A673 (cell line): ENCODE data around the gene LMTK2. TPM values are rescaled to one million over a fixed set of nuclear protein-coding genes. Genes with fewer than 3 reads are reported as not detected.

ENCODE experiments used
- BruUV-seq: library from RNA; stranded (reverse); fragments of 400-500 nt; replicated peaks from 2 replicates; lab custom pipeline; 2021; lab: Mats Ljungman, UMichigan
- CTCF ChIA-PET: fragments of 300-600 bp; sonication (Branson Sonifier 250); formaldehyde crosslinking; loops from one replicate; lab custom pipeline; 2022; ENCODE audit warnings: antibody characterized with exemption; lab: Charles Lee
- POLR2A ChIA-PET: fragments of 300-600 bp; sonication (Branson Sonifier 250); formaldehyde crosslinking; loops from one replicate; lab custom pipeline; 2022; ENCODE audit warnings: antibody characterized with exemption; ENCODE audit not compliant: low non-redundant PET; lab: Charles Lee
- DNase-seq: peaks from one replicate; pipeline ENCODE4 v3.0.0-alpha.2; 2015; ENCODE audit warnings: low spot score
- H3K27ac ChIP-seq: fragments of 200-600 bp; sonication (generic); 2 replicates; pipeline ENCODE4 v1.5.1; 2016; ENCODE audit warnings: mixed run types, low read depth, mild to moderate bottlenecking, mixed read lengths, antibody characterized with exemption, low read length; ENCODE audit not compliant: poor library complexity, severe bottlenecking
- H3K27me3 ChIP-seq: fragments of 200-600 bp; sonication (generic); replicated peaks from 2 replicates; pipeline ENCODE4 v1.6.1; 2017; ENCODE audit warnings: mixed run types, low read depth, mild to moderate bottlenecking, mixed read lengths, antibody characterized with exemption, low read length; ENCODE audit not compliant: insufficient read depth, poor library complexity
- H3K36me3 ChIP-seq: fragments of 200-600 bp; sonication (generic); 2 replicates; pipeline ENCODE4 v1.6.1; 2016; ENCODE audit warnings: mixed run types, mild to moderate bottlenecking, mixed read lengths, antibody characterized with exemption, low read length; ENCODE audit not compliant: insufficient read depth, poor library complexity, severe bottlenecking
- H3K4me1 ChIP-seq: fragments of 200-600 bp; sonication (generic); 2 replicates; pipeline ENCODE4 v1.6.1; 2017; ENCODE audit warnings: mixed run types, mild to moderate bottlenecking, mixed read lengths, antibody characterized with exemption, low read length; ENCODE audit not compliant: insufficient read depth, poor library complexity, severe bottlenecking
- H3K4me3 ChIP-seq: fragments of 200-600 bp; sonication (generic); 2 replicates; pipeline ENCODE4 v1.5.1; 2016; ENCODE audit warnings: low read depth, mixed run types, mild to moderate bottlenecking, mixed read lengths, low read length; ENCODE audit not compliant: poor library complexity, severe bottlenecking
- H3K9me3 ChIP-seq: fragments of 200-600 bp; sonication (generic); 2 replicates; pipeline ENCODE4 v1.6.1; 2016; ENCODE audit warnings: mixed run types, low read depth, mild to moderate bottlenecking, mixed read lengths, antibody characterized with exemption, low read length; ENCODE audit not compliant: poor library complexity, severe bottlenecking
- EZH2 ChIP-seq: fragments of 200-600 bp; sonication (generic); IDR thresholded peaks from 2 replicates; pipeline ENCODE4 v1.6.1; 2017; ENCODE audit warnings: borderline replicate concordance, low read depth, mild to moderate bottlenecking, mixed read lengths, antibody characterized with exemption, low read length; ENCODE audit not compliant: poor library complexity, severe bottlenecking
- intact Hi-C: fragments of 100-400 bp; cut with micrococcal nuclease; formaldehyde crosslinking; loops from one replicate; pipeline ENCODE4 v1.10.0; 2022; ENCODE audit not compliant: unreplicated experiment
- total RNA-seq: library from RNA; stranded (reverse); gene quantifications from 2 replicates; pipeline ENCODE4 v1.2.3, GENCODE V29; 2021
- TF ChIP-seq, protein P1 (sequence below): fragments of 300-800, 200-600 bp; sonication (generic); conservative IDR thresholded peaks from 2 replicates; pipeline ENCODE4 v1.5.1; 2017; ENCODE audit warnings: low read depth, mild to moderate bottlenecking, antibody characterized with exemption, low read length, moderate library complexity, mixed read lengths

LMTK2 gene
- total RNA-seq, 1 experiment from 2014 or later, result 20.6 TPM

DNA sequence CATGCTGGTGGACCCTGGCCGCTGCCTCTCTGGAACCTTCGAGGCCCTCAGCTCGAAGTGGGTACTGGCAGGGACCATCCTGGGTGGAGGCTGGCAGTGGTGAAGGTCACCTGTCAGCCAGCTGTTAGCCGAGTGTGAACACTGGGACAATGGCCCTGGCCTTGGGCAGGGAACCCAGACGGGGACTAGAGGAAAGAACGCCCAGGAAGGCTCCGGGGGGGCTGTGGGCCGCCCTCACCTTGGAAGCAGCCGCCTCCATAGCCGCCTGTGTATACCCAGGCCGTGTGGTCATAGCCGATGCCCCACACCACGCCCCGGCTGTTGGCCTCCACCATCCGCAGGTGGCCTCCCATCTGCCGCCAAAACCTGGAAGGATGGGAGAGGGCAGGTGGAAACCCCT, 122.1 kb downstream of the LMTK2 start:
- H3K27me3 ChIP-seq, result no peaks in the 10 kb centered on the region
- TF ChIP-seq, protein P1, sequence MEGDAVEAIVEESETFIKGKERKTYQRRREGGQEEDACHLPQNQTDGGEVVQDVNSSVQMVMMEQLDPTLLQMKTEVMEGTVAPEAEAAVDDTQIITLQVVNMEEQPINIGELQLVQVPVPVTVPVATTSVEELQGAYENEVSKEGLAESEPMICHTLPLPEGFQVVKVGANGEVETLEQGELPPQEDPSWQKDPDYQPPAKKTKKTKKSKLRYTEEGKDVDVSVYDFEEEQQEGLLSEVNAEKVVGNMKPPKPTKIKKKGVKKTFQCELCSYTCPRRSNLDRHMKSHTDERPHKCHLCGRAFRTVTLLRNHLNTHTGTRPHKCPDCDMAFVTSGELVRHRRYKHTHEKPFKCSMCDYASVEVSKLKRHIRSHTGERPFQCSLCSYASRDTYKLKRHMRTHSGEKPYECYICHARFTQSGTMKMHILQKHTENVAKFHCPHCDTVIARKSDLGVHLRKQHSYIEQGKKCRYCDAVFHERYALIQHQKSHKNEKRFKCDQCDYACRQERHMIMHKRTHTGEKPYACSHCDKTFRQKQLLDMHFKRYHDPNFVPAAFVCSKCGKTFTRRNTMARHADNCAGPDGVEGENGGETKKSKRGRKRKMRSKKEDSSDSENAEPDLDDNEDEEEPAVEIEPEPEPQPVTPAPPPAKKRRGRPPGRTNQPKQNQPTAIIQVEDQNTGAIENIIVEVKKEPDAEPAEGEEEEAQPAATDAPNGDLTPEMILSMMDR, result no peak
- no peak for TF ChIP-seq EZH2
- POLR2A ChIA-PET, result no interaction called here
- H3K4me3 ChIP-seq, result no peak overlapping the region
- no TSS peak for BruUV-seq
- no peaks in the 10 kb centered on the region for H3K9me3 ChIP-seq
- no peaks in the 10 kb centered on the region for H3K36me3 ChIP-seq
- no peaks in the 10 kb centered on the region for H3K4me1 ChIP-seq
- intact Hi-C loops, result no loop called here
- CTCF ChIA-PET, result no interaction called here
- DNase-seq, result no peak
- no peak overlapping the region for H3K27ac ChIP-seq

DNA sequence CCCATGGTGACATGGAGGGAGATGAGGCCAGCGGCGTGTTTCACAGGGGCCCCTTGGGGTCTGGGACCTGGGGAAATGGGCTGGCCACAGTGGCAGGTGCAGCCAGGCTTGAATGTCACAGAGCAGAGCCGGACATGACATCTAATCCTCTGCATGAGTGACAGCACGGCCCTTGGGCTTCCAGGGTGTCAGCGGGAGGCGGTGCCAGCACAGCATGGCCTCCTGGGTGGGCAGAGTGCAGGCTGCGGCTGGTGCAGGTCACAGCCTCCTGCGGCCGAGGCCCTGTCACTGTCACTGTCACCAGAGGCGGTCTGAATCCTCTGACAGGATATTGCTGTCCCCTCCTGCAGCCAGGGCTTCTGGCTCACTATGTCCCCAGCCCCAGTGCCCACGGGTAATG, 122.8 kb downstream of the LMTK2 start:
- no peak overlapping the region for H3K27ac ChIP-seq
- H3K27me3 ChIP-seq, result no peaks in the 10 kb centered on the region
- H3K4me3 ChIP-seq, result no peak overlapping the region
- BruUV-seq, result no TSS peak
- no peaks in the 10 kb centered on the region for H3K9me3 ChIP-seq
- no peak for DNase-seq
- H3K4me1 ChIP-seq, result no peaks in the 10 kb centered on the region
- no peaks in the 10 kb centered on the region for H3K36me3 ChIP-seq
- intact Hi-C loops, result no loop called here
- TF ChIP-seq, protein P1, result no peak
- no peak for TF ChIP-seq EZH2
- ChIA-PET CTCF (no interaction called here), POLR2A (no interaction called here)

DNA sequence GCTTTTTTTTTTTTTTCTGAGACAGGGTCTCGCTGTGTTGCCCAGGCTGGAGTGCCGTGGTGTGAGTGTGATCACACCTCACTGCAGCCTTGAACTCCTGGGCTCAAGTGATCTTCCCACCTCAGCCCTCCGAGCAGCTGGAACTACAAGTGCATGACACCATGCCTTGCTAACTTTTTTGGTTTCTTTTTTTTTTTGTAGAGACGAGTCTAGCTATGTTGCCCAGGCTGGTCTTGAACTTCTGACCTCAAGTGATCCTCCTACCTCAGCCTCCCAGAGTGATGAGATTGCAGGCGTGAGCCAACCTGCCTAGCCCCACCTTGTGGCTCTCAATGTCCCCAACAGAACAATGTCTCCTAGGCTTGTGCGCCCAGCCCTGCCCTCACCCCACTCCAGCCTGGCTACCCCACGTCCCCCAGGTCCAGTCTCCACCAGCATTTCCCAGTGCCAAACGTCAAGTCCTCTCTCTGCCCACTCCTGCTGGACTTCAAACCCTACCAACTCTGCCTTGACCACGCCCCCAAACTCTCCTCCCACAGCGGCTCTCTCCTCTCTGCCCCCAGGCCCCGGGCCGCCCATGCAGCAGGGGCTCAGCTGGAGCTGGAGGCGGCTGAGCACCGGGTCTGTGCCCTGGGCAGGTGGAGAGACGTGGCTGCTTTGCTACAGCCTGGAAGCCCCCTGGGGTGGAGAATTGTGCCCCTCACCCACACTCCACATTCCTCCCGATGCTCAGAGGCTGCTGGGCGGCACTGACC, 123.5 kb downstream of the LMTK2 start:
- BruUV-seq, result no TSS peak
- H3K9me3 ChIP-seq, result no peaks in the 10 kb centered on the region
- no peaks in the 10 kb centered on the region for H3K27me3 ChIP-seq
- H3K27ac ChIP-seq, result no peak overlapping the region
- POLR2A ChIA-PET, result no interaction called here
- intact Hi-C loops, result no loop called here
- no peak for DNase-seq
- no peaks in the 10 kb centered on the region for H3K36me3 ChIP-seq
- H3K4me3 ChIP-seq, result no peak overlapping the region
- CTCF ChIA-PET, result no interaction called here
- no peak for TF ChIP-seq EZH2
- TF ChIP-seq, protein P1, result no peak
- H3K4me1 ChIP-seq, result no peaks in the 10 kb centered on the region
